WTC11 (cell line): ENCODE data around the gene ILRUN. TPM values are rescaled to one million over a fixed set of nuclear protein-coding genes. Genes with fewer than 3 reads are reported as not detected.
A peak's percentile ranks its signal among the peaks of the same experiment; 100 is the strongest.
"Not testable (repeated sequence)": the region's sequence is repeated elsewhere in the genome, so short reads cannot be mapped to it uniquely, and the experiment has no call there.

Source experiments
- ATAC-seq: fragments of 200-7000 bp; cut with Tn5 transposase; 2 replicates; pipeline ENCODE4 v1.10.0; 2021; ENCODE audit warnings: mild to moderate bottlenecking, moderate library complexity
- CTCF ChIA-PET: fragments of 300-600 bp; sonication (Branson Sonifier 250); formaldehyde crosslinking; loops from one replicate; lab custom pipeline; 2021; ENCODE audit warnings: antibody characterized with exemption; lab: Charles Lee
- POLR2A ChIA-PET: fragments of 350-600 bp; sonication (Branson Sonifier 250); formaldehyde crosslinking; loops from one replicate; lab custom pipeline; 2021; ENCODE audit warnings: antibody characterized with exemption; lab: Charles Lee
- DNase-seq: peaks from one replicate; pipeline ENCODE4 v3.0.0; 2021; ENCODE audit warnings: low spot score
- H3K27ac Mint-ChIP-seq: 2 replicates; pipeline ENCODE4 v1.8.0; 2021; ENCODE audit warnings: mixed read lengths
- H3K27me3 Mint-ChIP-seq: 2 replicates; pipeline ENCODE4 v1.8.0; 2021; ENCODE audit warnings: low read depth, mild to moderate bottlenecking, moderate library complexity, mixed read lengths
- H3K36me3 Mint-ChIP-seq: 2 replicates; pipeline ENCODE4 v1.8.0; 2021; ENCODE audit warnings: mixed read lengths
- H3K4me1 Mint-ChIP-seq: 2 replicates; pipeline ENCODE4 v1.8.0; 2022; ENCODE audit warnings: mixed read lengths
- H3K4me3 Mint-ChIP-seq: 2 replicates; pipeline ENCODE4 v1.8.0; 2021; ENCODE audit warnings: mild to moderate bottlenecking, moderate library complexity, mixed read lengths
- H3K9me3 Mint-ChIP-seq: 2 replicates; pipeline ENCODE4 v1.8.0; 2021; ENCODE audit warnings: mixed read lengths
- CREB1 ChIP-seq: sonication (generic); formaldehyde crosslinking; IDR thresholded peaks from 2 replicates; pipeline ENCODE4 v1.8.0; 2023; ENCODE audit warnings: mild to moderate bottlenecking, missing genetic modification reagents
- CREM ChIP-seq: sonication (generic); formaldehyde crosslinking; IDR thresholded peaks from 2 replicates; pipeline ENCODE4 v1.8.1; 2022; ENCODE audit warnings: mild to moderate bottlenecking, missing genetic modification reagents, moderate library complexity
- ETV6 ChIP-seq: sonication (generic); formaldehyde crosslinking; IDR thresholded peaks from 2 replicates; pipeline ENCODE4 v1.8.1; 2022; ENCODE audit warnings: mild to moderate bottlenecking, missing genetic modification reagents
- FOXP1 ChIP-seq: sonication (generic); formaldehyde crosslinking; IDR thresholded peaks from 2 replicates; pipeline ENCODE4 v1.8.0; 2022; ENCODE audit warnings: missing genetic modification reagents, mild to moderate bottlenecking, moderate library complexity, borderline replicate concordance
- GABPB1 ChIP-seq: sonication (generic); formaldehyde crosslinking; IDR thresholded peaks from 2 replicates; pipeline ENCODE4 v1.8.1; 2023; ENCODE audit warnings: mild to moderate bottlenecking, missing genetic modification reagents
- MLX ChIP-seq: sonication (generic); formaldehyde crosslinking; IDR thresholded peaks from 2 replicates; pipeline ENCODE4 v1.8.1; 2023; ENCODE audit warnings: mild to moderate bottlenecking, missing genetic modification reagents, moderate library complexity
- MXD4 ChIP-seq: fragments of 250-450 bp; sonication (Bioruptor Pico); IDR thresholded peaks from 2 replicates; pipeline ENCODE4 v1.8.0; 2021; ENCODE audit warnings: mild to moderate bottlenecking, moderate library complexity, borderline replicate concordance
- MYBL2 ChIP-seq: sonication (generic); formaldehyde crosslinking; IDR thresholded peaks from 2 replicates; pipeline ENCODE4 v1.8.1; 2023; ENCODE audit warnings: mild to moderate bottlenecking, moderate library complexity, missing genetic modification reagents
- NFATC4 ChIP-seq: fragments of 250-450 bp; sonication (Bioruptor Pico); IDR thresholded peaks from 2 replicates; pipeline ENCODE4 v1.9.0; 2021; ENCODE audit warnings: mild to moderate bottlenecking
- NR2C2 ChIP-seq: sonication (generic); formaldehyde crosslinking; IDR thresholded peaks from 2 replicates; pipeline ENCODE4 v1.8.0; 2022; ENCODE audit warnings: mild to moderate bottlenecking, missing genetic modification reagents
- PRRX2 ChIP-seq: fragments of 250-450 bp; sonication (Bioruptor Pico); IDR thresholded peaks from 2 replicates; pipeline ENCODE4 v1.8.0; 2021; ENCODE audit warnings: mild to moderate bottlenecking
- SMAD3 ChIP-seq: sonication (generic); formaldehyde crosslinking; IDR thresholded peaks from 2 replicates; pipeline ENCODE4 v1.8.0; 2022; ENCODE audit warnings: missing genetic modification reagents, mild to moderate bottlenecking, borderline replicate concordance
- ZNF121 ChIP-seq: sonication (generic); formaldehyde crosslinking; IDR thresholded peaks from 2 replicates; pipeline ENCODE4 v1.8.0; 2023; ENCODE audit warnings: missing genetic modification reagents
- ZNF219 ChIP-seq: sonication (generic); formaldehyde crosslinking; IDR thresholded peaks from 2 replicates; pipeline ENCODE4 v1.8.0; 2023; ENCODE audit warnings: missing genetic modification reagents, mild to moderate bottlenecking, borderline replicate concordance
- ZNF281 ChIP-seq: sonication (generic); formaldehyde crosslinking; IDR thresholded peaks from 2 replicates; pipeline ENCODE4 v1.8.0; 2023; ENCODE audit warnings: mild to moderate bottlenecking, missing genetic modification reagents
- ZNF671 ChIP-seq: fragments of 250-450 bp; sonication (Bioruptor Pico); IDR thresholded peaks from 2 replicates; pipeline ENCODE4 v1.8.0; 2021; ENCODE audit warnings: mild to moderate bottlenecking
- total RNA-seq: library from RNA; stranded (reverse); gene quantifications from 3 replicates; pipeline ENCODE4 v1.2.3, GENCODE V29; 2021
- TF ChIP-seq, protein P1 (sequence below): sonication (generic); formaldehyde crosslinking; IDR thresholded peaks from 2 replicates; pipeline ENCODE4 v1.8.1; 2022; ENCODE audit warnings: mild to moderate bottlenecking, missing genetic modification reagents, moderate library complexity, borderline replicate concordance
- TF ChIP-seq, protein P2 (sequence below): sonication (generic); formaldehyde crosslinking; IDR thresholded peaks from 2 replicates; pipeline ENCODE4 v1.8.0; 2022; ENCODE audit warnings: missing genetic modification reagents
- TF ChIP-seq, protein P3 (sequence below): sonication (generic); formaldehyde crosslinking; IDR thresholded peaks from 2 replicates; pipeline ENCODE4 v1.8.1; 2023; ENCODE audit warnings: mild to moderate bottlenecking, missing genetic modification reagents

ILRUN gene
- total RNA-seq, 1 experiment from 2014 or later = 75.5 TPM

GRCh38 chr6:34676140-34676539 is 20.4 kb downstream of the ILRUN start:
- Mint-ChIP-seq H3K4me3 (no peak overlapping the region), H3K9me3 (no peaks in the 10 kb centered on the region), H3K27me3 (no peaks in the 10 kb centered on the region), H3K4me1 (peaks cover 4% of the 10 kb centered on the region; the same call in 1 of the 2 replicates), H3K36me3 (no peaks in the 10 kb centered on the region), H3K27ac (no peak overlapping the region)
- ChIA-PET CTCF (interaction anchor here (0.9 kb wide), 1 partner anchor 9 kb away, joined by 3 read pairs; no protein-coding TSS in a partner anchor), POLR2A (no interaction called here)
- TF ChIP-seq, protein P1, sequence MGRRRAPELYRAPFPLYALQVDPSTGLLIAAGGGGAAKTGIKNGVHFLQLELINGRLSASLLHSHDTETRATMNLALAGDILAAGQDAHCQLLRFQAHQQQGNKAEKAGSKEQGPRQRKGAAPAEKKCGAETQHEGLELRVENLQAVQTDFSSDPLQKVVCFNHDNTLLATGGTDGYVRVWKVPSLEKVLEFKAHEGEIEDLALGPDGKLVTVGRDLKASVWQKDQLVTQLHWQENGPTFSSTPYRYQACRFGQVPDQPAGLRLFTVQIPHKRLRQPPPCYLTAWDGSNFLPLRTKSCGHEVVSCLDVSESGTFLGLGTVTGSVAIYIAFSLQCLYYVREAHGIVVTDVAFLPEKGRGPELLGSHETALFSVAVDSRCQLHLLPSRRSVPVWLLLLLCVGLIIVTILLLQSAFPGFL (CRISPR knock-in tag) = no peak
- TF ChIP-seq MXD4 (CRISPR knock-in tag) = no peak
- 0 out of 2 replicates have a peak, but pooled peaks have one; percentile 43 for TF ChIP-seq ZNF121 (CRISPR knock-in tag)
- no peak for TF ChIP-seq MYBL2 (CRISPR knock-in tag)
- DNase-seq (no peak), ATAC-seq (no peak)

DNA sequence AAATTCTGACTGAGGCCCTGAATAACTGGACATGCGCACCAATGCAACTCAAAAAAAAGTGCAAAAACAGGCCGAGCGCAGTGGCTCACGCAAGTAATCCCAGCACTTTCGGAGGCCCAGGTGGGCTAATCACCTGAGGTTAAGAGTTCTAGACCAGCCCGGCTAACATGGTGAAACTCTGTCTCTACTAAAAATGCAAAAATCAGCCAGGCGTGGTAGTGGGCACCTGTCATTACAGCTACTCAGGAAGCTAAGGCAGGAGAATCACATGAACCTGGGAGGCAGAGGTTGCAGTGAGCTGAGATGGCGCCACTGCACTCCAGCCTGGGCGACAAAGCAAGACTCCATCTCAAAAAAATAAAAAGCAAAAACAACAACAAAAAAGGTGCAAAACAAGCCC is 21.6 kb downstream of the ILRUN start:
- DNase-seq, H3K27ac Mint-ChIP-seq, POLR2A ChIA-PET, H3K4me3 Mint-ChIP-seq, H3K9me3 Mint-ChIP-seq, H3K27me3 Mint-ChIP-seq, CTCF ChIA-PET, H3K36me3 Mint-ChIP-seq, H3K4me1 Mint-ChIP-seq, ATAC-seq: not testable (repeated sequence)
- TF ChIP-seq GABPB1 = 0 out of 2 replicates have a peak, but pooled peaks have one; percentile 27

- Mint-ChIP-seq H3K27ac (peak overlapping the region; percentile 23; the same call in 1 of the 2 replicates), H3K36me3 (no peaks in the 10 kb centered on the region), H3K27me3 (no peaks in the 10 kb centered on the region), H3K4me1 (peaks cover 4% of the 10 kb centered on the region; the same call in 1 of the 2 replicates), H3K9me3 (no peaks in the 10 kb centered on the region), H3K4me3 (no peak overlapping the region)
- DNase-seq = no peak
- ChIA-PET CTCF (no interaction called here), POLR2A (no interaction called here)
- no peak for TF ChIP-seq ZNF671
- TF ChIP-seq NFATC4 (CRISPR knock-in tag) = no peak
- no peak for TF ChIP-seq SMAD3 (CRISPR knock-in tag)
- no peak for TF ChIP-seq NR2C2 (CRISPR knock-in tag)
- TF ChIP-seq FOXP1 (CRISPR knock-in tag) = no peak
- TF ChIP-seq CREM = no peak
- no peak for ATAC-seq
Observed at GRCh38 chr6:34674268-34674639, 22.3 kb downstream of the ILRUN start.

- no peaks in the 10 kb centered on the region for H3K9me3 Mint-ChIP-seq
- DNase-seq (no peak), ATAC-seq (no peak)
- H3K4me3 Mint-ChIP-seq = no peak overlapping the region
- peaks cover 4% of the 10 kb centered on the region; the same call in 1 of the 2 replicates for H3K4me1 Mint-ChIP-seq
- no peaks in the 10 kb centered on the region for H3K27me3 Mint-ChIP-seq
- ChIA-PET POLR2A (no interaction called here), CTCF (interaction anchor here (0.9 kb wide), 1 partner anchor 16 kb away, joined by 3 read pairs; no protein-coding TSS in a partner anchor)
- no peak overlapping the region; the same call in 1 of the 2 replicates for H3K27ac Mint-ChIP-seq
- H3K36me3 Mint-ChIP-seq = no peaks in the 10 kb centered on the region
- TF ChIP-seq, protein P2, sequence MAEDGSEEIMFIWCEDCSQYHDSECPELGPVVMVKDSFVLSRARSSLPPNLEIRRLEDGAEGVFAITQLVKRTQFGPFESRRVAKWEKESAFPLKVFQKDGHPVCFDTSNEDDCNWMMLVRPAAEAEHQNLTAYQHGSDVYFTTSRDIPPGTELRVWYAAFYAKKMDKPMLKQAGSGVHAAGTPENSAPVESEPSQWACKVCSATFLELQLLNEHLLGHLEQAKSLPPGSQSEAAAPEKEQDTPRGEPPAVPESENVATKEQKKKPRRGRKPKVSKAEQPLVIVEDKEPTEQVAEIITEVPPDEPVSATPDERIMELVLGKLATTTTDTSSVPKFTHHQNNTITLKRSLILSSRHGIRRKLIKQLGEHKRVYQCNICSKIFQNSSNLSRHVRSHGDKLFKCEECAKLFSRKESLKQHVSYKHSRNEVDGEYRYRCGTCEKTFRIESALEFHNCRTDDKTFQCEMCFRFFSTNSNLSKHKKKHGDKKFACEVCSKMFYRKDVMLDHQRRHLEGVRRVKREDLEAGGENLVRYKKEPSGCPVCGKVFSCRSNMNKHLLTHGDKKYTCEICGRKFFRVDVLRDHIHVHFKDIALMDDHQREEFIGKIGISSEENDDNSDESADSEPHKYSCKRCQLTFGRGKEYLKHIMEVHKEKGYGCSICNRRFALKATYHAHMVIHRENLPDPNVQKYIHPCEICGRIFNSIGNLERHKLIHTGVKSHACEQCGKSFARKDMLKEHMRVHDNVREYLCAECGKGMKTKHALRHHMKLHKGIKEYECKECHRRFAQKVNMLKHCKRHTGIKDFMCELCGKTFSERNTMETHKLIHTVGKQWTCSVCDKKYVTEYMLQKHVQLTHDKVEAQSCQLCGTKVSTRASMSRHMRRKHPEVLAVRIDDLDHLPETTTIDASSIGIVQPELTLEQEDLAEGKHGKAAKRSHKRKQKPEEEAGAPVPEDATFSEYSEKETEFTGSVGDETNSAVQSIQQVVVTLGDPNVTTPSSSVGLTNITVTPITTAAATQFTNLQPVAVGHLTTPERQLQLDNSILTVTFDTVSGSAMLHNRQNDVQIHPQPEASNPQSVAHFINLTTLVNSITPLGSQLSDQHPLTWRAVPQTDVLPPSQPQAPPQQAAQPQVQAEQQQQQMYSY = no peak
- no peak for TF ChIP-seq CREB1 (CRISPR knock-in tag)
- no peak for TF ChIP-seq MLX
- TF ChIP-seq, protein P3, sequence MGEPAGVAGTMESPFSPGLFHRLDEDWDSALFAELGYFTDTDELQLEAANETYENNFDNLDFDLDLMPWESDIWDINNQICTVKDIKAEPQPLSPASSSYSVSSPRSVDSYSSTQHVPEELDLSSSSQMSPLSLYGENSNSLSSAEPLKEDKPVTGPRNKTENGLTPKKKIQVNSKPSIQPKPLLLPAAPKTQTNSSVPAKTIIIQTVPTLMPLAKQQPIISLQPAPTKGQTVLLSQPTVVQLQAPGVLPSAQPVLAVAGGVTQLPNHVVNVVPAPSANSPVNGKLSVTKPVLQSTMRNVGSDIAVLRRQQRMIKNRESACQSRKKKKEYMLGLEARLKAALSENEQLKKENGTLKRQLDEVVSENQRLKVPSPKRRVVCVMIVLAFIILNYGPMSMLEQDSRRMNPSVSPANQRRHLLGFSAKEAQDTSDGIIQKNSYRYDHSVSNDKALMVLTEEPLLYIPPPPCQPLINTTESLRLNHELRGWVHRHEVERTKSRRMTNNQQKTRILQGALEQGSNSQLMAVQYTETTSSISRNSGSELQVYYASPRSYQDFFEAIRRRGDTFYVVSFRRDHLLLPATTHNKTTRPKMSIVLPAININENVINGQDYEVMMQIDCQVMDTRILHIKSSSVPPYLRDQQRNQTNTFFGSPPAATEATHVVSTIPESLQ (CRISPR knock-in tag) = no peak
- TF ChIP-seq ZNF219 (CRISPR knock-in tag) = no peak
- TF ChIP-seq ZNF281 (CRISPR knock-in tag) = no peak
- TF ChIP-seq MXD4 (CRISPR knock-in tag) = no peak
- no peak for TF ChIP-seq ETV6
- no peak for TF ChIP-seq PRRX2 (CRISPR knock-in tag)
Observed at GRCh38 chr6:34673064-34673463, 23.5 kb downstream of the ILRUN start.
